ENCODE measurements around the gene CANT1. TPM values are rescaled to one million over a fixed set of nuclear protein-coding genes. Genes with fewer than 3 reads are reported as not detected.

CANT1 gene
- total RNA-seq, 1 experiment from 2014 or later: 34.1 TPM

- DNase-seq (ENCODE audit: low spot score) (no peak), ATAC-seq (peak; percentile 91)
- Mint-ChIP-seq H3K9me3 (no peaks in the 10 kb centered on the region), H3K36me3 (peaks cover 7% of the 10 kb centered on the region), H3K4me3 (peak overlapping the region; percentile 28; the same call in 1 of the 2 replicates), H3K27ac (peak overlapping the region; percentile 14; the same call in 1 of the 2 replicates), H3K4me1 (peaks cover 15% of the 10 kb centered on the region), H3K27me3 (ENCODE audit: low read depth) (no peaks in the 10 kb centered on the region; the same call in 1 of the 2 replicates)
- ChIA-PET POLR2A (no interaction called here), CTCF (interaction anchor here (0.5 to 1.9 kb wide), 10 partner anchors 8 to 250 kb away, joined by 3 to 8 read pairs (median 3); partner anchors contain the start of gene ENGASE)
- TF ChIP-seq ZNF219 (CRISPR knock-in tag; IDR thresholded peaks at IDR 0.05; ENCODE audit: borderline replicate concordance): no peak
- TF ChIP-seq NFE2L1 (CRISPR knock-in tag; IDR thresholded peaks at IDR 0.05): peak; percentile 65; the same call in 1 of the 2 replicates
Observed at GRCh38 chr17:78986649-78987328, 22.8 kb downstream of the CANT1 start.

- peaks cover 2% of the 10 kb centered on the region for H3K36me3 Mint-ChIP-seq
- ChIA-PET CTCF (interaction anchor here (1.0 to 1.9 kb wide), 6 partner anchors 11 to 122 kb away, joined by 3 to 8 read pairs (median 4); no protein-coding TSS in a partner anchor), POLR2A (no interaction called here)
- TF ChIP-seq, protein P1, sequence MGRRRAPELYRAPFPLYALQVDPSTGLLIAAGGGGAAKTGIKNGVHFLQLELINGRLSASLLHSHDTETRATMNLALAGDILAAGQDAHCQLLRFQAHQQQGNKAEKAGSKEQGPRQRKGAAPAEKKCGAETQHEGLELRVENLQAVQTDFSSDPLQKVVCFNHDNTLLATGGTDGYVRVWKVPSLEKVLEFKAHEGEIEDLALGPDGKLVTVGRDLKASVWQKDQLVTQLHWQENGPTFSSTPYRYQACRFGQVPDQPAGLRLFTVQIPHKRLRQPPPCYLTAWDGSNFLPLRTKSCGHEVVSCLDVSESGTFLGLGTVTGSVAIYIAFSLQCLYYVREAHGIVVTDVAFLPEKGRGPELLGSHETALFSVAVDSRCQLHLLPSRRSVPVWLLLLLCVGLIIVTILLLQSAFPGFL (CRISPR knock-in tag; IDR thresholded peaks at IDR 0.05; ENCODE audit: borderline replicate concordance): no peak
- TF ChIP-seq MYBL2 (CRISPR knock-in tag; IDR thresholded peaks at IDR 0.05) (no peak), FOXK1 (CRISPR knock-in tag; IDR thresholded peaks at IDR 0.05) (no peak), E2F5 (CRISPR knock-in tag; IDR thresholded peaks at IDR 0.05) (no peak), TCF7 (CRISPR knock-in tag; IDR thresholded peaks at IDR 0.05; ENCODE audit: low read depth) (no peak), SMAD4 (CRISPR knock-in tag; IDR thresholded peaks at IDR 0.05) (no peak)
- peak overlapping the region; percentile 28; the same call in 1 of the 2 replicates for H3K4me3 Mint-ChIP-seq
- H3K27me3 Mint-ChIP-seq (ENCODE audit: low read depth): no peaks in the 10 kb centered on the region; the same call in 1 of the 2 replicates
- no peak for ATAC-seq
- peaks cover 15% of the 10 kb centered on the region for H3K4me1 Mint-ChIP-seq
- DNase-seq (ENCODE audit: low spot score): no peak
- H3K9me3 Mint-ChIP-seq: no peaks in the 10 kb centered on the region
- H3K27ac Mint-ChIP-seq: peak overlapping the region; percentile 14; the same call in 1 of the 2 replicates
Observed at GRCh38 chr17:78986048-78986648, 23.4 kb downstream of the CANT1 start.

GRCh38 chr17:78985395-78985794 is 24.2 kb downstream of the CANT1 start:
- Mint-ChIP-seq H3K36me3 (no peaks in the 10 kb centered on the region), H3K27me3 (ENCODE audit: low read depth) (no peaks in the 10 kb centered on the region; the same call in 1 of the 2 replicates), H3K4me3 (no peak overlapping the region), H3K9me3 (no peaks in the 10 kb centered on the region), H3K4me1 (peaks cover 15% of the 10 kb centered on the region), H3K27ac (no peak overlapping the region)
- CTCF ChIA-PET: interaction anchor here (1.0 kb wide), 1 partner anchor 123 kb away, joined by 3 read pairs; no protein-coding TSS in a partner anchor
- no peak for DNase-seq (ENCODE audit: low spot score)
- POLR2A ChIA-PET: no interaction called here
- ATAC-seq: no peak
- TF ChIP-seq, protein P2, sequence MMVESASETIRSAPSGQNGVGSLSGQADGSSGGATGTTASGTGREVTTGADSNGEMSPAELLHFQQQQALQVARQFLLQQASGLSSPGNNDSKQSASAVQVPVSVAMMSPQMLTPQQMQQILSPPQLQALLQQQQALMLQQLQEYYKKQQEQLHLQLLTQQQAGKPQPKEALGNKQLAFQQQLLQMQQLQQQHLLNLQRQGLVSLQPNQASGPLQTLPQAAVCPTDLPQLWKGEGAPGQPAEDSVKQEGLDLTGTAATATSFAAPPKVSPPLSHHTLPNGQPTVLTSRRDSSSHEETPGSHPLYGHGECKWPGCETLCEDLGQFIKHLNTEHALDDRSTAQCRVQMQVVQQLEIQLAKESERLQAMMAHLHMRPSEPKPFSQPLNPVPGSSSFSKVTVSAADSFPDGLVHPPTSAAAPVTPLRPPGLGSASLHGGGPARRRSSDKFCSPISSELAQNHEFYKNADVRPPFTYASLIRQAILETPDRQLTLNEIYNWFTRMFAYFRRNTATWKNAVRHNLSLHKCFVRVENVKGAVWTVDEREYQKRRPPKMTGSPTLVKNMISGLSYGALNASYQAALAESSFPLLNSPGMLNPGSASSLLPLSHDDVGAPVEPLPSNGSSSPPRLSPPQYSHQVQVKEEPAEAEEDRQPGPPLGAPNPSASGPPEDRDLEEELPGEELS (CRISPR knock-in tag; IDR thresholded peaks at IDR 0.05): no peak
- TF ChIP-seq HMGA2 (CRISPR knock-in tag; IDR thresholded peaks at IDR 0.05): peak; percentile 95
- no peak for TF ChIP-seq TEAD4 (CRISPR knock-in tag; IDR thresholded peaks at IDR 0.05)
- TF ChIP-seq ERG (CRISPR knock-in tag; IDR thresholded peaks at IDR 0.05): no peak
